DMS153 (cell line): ENCODE results near the gene ADGRG7.
A peak's percentile ranks its signal among the peaks of the same experiment; 100 is the strongest.
"Not testable (repeated sequence)": the region's sequence is repeated elsewhere in the genome, so short reads cannot be mapped to it uniquely, and the experiment has no call there.

Experiments
- DNase-seq: peaks from one replicate; lab custom pipeline; 2025; lab: John Stamatoyannopoulos, UW

The ADGRG7 gene, protein sequence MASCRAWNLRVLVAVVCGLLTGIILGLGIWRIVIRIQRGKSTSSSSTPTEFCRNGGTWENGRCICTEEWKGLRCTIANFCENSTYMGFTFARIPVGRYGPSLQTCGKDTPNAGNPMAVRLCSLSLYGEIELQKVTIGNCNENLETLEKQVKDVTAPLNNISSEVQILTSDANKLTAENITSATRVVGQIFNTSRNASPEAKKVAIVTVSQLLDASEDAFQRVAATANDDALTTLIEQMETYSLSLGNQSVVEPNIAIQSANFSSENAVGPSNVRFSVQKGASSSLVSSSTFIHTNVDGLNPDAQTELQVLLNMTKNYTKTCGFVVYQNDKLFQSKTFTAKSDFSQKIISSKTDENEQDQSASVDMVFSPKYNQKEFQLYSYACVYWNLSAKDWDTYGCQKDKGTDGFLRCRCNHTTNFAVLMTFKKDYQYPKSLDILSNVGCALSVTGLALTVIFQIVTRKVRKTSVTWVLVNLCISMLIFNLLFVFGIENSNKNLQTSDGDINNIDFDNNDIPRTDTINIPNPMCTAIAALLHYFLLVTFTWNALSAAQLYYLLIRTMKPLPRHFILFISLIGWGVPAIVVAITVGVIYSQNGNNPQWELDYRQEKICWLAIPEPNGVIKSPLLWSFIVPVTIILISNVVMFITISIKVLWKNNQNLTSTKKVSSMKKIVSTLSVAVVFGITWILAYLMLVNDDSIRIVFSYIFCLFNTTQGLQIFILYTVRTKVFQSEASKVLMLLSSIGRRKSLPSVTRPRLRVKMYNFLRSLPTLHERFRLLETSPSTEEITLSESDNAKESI

DNA sequence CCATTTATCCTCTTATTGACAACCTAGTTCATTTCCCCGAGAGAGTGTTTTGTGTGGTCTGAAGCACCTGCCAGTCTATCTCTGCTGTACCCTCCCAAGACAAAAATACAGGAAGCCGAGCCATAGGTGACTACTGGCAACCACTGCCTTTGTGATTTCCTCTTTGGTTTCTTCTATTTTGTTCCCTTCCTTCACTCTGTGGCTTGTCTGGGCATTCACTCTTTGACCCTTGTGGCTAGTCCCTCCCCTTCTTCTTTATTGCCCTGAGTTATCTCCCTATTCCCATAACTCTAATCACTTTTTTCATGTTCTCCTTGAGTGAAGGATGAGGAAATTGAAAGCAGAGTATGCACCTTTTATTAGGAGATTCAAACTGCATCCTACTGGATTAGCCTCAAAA, at the start of gene ADGRG7:
TSS of gene ADGRG7 (plus strand) at position 297 of the 400 bp plus-strand sequence. CDS start 256 bp downstream, outside the sequence.
- DNase-seq: no peak

DNA sequence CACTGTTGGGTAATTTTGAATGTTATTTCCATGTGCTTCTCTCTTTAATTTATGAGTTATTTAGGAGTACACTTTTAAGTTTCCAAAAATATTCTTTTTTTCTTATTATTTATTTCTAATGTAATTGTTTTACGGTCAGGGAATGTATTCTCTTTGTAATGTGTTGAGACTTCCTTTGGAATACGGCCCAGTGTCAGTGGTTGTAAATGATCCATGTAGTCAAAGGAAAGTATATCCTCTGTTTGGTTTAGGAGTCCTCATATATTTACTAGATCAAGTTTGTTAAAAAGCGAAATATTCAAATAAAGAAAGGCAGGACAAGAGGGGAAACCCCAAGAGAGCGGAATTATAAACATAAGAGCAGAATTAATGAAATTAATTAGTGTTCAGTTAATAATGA, 49.0 kb upstream of the ADGRG7 start:
- no peak for DNase-seq

DNA sequence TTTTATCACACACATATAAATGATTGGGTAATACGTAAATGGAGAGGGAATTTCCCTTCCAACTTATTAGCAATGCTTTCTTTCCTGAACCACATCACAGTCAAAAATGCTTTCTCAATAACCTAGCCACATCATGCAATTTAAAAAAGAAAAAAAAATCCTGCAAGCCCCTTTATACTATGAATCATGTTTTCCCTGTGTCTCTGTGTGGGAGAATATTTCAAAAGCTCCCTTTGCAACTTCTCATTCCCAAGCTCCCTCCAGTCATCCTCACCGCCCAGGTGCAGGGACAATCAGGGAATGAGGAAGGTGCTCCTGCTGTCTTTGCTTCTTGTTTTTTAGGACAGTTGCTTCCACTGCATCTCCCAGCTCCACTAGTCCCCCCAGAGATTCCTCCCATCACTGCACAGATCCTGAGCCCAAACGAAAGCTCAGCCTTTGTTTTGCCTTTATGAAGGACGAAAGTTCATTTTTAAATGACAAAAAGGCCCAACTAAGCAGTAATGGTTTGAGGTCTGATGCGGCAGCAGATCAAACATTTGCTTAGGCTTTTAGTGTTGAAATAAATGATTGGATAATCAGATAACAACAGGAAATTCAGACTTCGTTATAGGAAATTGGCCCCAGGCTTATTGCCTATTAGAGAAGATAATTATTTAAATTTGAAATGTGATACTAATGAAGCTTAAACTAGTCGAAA, 47.8 kb upstream of the ADGRG7 start:
- no peak for DNase-seq

DNA sequence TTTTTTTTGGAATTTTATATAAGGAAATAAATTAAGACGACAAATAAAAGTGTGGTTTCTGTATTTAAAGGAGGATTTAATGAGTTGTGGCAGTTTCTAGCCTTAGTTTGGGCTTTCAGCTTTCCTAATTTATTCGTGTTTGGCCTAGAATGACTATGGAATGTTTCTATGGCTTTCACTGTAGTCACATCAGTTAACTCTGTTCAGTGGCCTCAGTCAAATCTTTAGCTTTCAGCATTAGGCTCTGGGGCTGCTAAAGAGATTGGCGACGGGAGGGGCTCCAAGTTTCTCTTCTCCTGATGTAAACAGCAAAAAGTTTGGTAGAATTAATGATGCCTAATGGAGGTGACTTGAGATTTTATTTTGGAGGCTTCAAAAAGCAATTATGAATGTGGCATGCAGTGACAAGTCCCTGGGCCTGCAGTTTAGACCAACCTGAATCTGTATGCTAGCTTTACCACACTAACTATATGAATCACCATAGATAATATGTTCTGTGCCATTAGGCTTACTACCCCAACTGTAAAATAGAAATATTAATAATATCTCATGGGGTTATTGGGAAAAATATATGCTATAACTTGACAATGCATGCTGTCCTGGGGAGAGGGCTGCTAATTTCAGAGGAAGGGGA, 47.1 kb upstream of the ADGRG7 start:
- no peak for DNase-seq

DNA sequence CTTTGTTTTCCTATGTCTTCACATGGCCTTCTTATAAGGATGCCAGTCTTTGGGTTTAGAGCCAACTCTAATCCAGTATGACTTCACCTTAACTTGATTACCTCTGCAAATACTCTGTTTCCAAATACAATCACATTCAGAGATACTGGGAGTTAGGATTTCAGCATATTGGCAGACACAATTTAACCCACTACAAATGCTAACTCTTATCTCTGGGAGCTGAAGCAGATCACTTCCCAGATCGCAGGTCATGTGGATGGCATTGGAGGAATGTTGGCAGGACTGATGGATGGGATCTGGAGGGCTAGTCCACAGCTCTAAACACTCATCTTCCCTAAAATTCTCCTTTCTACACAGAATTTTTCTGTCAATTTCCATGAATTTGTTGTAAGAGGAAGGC, 46.2 kb upstream of the ADGRG7 start:
- no peak for DNase-seq

DNA sequence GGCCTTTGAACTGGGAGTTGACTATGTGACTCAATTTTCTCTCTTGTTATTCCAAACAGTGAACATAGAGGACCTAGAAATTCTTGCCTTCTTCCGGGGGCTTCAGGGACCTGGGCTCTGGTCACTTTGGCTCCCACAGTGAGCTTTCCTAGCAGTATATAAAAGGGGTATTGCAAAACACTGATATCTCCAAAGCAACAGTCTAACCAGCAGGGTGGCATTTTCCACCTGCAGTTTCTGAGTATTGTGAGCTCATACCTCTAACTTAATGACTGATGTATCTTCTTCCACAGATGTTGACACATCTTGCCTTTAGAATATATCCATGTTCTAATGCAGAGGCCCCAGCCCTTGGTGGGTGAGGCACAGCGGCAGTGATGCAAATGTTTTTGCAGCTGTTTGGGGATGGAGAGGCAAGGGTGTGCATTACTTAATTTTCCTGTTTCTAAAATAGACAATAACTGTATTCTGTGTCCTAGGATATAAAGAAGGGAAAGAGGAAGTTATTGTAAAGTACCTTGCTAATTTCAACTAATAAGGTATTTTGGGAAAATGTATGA, 45.7 kb upstream of the ADGRG7 start:
- no peak for DNase-seq

DNA sequence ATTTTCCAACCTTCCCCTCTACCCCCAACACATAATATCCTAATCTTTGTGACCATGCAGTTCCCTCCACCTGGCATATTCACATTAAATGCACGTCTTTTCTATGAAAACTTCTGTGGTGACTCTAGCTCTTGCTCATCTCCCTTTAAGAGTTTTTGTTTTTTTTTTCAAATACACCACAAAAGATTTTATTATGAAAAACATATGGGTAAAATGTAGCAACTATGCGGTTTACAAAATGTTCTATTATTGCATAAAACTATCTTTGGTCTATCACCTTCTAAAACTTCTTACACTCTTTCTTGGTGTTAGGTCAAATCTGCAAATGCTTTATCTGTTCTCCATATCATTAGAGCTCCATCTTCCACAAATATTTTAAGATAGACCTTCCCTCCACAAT, 38.6 kb upstream of the ADGRG7 start:
- no peak for DNase-seq

DNA sequence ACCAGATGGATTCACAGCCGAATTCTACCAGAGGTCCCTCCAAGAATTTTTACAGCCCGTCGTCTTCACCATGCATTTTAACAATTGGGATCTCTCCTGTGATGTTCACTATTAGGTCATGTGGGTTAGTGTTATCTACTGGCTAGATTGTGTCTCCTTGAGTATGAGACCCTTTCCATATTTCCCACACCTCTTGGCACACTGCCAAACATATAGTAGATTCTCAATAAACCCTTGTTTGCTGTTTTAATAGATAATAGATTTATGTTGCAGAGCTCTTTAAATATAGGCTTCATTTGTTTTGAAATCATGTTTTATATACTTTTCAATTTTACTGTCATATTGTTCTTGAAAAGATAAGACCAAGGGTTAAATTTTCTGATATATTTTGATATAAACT, 34.9 kb upstream of the ADGRG7 start:
- DNase-seq: no peak

DNA sequence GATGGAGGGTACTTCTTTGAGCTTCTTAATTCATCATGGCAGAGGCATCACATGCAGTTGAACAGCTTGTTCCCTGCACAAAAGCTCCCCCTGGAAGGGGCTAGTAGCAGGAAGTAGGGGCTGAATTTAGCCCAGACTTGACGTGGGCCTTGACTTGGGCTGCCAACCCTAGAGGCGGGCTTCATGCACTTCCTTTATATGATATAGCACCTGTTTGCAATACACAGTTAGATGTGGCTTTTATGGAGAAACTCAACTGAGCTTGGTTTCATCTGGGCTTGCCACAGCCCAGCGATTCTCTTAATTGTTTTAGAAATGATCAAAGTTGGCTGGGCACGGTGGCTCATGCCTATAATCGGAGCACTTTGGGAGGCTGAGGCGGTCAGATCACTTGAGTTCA, 33.7 kb upstream of the ADGRG7 start:
- DNase-seq: no peak

DNA sequence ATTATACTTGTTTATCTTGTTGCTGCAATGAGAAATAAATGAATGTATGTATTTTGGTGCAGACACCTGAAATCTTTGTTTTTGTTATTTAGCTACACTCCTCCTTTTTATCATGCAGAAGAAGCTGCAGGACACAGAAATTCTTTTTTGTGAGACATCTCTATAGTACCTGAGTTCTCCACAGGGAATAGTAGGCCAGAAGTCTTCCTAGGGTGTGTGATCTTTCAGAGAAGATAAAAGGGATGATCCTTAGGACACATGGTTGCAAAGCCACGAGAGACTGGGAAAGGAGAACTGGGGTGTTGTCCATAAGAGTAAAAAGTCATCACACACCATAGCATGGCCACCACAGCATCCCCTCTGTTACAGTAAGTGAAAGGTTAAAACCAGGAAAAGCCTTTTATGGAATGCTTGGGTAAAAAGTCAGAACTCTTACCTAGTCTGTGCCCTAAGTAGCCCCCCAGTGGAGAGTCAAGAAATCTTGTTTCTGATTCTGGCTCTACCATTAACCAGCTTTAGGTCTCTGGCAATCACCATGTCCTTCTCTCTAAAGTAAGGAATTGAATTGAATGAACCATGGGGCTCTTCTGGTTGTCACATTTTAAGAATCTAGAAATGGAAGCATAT, 31.9 kb upstream of the ADGRG7 start:
- no peak for DNase-seq

DNA sequence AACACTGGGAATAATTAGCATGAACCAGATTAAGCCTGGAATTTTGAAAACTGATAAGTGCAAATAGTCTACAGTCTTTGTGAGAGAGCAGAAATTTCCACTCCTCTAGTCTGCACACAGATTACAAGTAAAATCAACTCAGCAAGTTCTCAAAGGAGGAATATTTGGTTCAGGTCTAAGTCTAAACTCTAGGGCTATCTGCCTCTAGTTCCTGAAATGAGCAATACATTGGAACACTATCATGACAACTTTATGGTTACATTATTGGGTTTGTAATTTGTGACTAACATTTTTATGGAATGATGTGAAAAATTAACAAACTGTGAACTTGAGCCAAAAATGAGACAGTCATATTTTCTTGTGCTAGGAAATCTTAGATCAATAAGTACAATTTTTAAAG, 30.8 kb upstream of the ADGRG7 start:
- DNase-seq: no peak

DNA sequence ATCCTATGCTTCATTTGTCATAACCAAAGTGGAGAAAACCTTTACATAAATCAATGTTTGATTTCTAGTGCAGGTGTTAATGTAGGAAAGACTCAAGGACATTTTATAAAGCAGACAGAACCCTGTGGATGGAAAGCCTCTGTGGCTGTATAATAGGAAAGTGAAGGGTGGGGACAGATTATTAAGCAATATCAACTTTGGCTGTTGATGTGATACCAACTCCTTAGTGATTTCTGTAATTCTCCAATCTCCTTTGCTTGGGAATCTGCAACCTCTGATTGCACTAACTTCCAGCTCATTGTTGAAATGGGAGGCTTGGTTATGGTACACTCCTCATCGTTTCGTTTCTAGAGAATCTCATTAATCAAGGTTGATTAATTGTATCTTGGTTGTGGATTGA, 29.3 kb upstream of the ADGRG7 start:
- no peak for DNase-seq

DNA sequence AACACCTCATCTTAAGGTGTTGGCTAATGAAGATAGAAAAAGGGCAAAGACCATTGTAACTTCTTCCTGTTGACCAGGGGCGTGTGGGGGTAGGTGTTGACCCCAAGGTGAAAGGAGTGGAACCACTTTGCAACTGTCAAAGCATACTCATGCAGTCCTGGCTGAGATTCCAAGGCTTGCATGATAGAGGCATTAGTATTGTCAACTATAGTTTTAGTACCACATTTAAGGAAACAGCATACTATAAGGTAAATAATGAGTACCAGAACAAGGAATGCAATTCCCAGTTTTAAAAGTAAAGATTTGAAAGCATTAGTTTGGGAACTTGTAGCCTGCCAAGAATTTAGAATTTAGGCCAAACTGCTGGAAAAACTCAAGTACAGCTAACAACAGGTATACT, 27.8 kb upstream of the ADGRG7 start:
- DNase-seq: no peak

DNA sequence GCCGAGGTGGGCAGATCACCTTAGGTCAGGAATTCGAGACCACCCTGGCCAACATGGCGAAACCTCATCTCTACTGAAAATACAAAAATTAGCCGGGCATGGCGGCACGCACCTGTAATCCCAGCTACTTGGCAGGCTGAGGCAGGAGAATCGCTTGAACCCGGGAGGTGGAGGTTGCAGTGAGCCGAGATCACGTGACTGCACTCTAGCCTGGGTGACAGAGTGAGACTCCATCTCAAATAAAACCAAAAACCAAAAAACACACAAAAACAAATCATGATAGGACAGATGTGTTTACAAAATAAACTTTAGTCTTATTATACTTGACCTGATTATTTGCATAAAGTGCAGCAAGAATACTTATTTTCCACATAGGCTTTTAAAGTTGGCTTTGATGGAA, 27.2 kb upstream of the ADGRG7 start:
- not testable (repeated sequence) for DNase-seq

DNA sequence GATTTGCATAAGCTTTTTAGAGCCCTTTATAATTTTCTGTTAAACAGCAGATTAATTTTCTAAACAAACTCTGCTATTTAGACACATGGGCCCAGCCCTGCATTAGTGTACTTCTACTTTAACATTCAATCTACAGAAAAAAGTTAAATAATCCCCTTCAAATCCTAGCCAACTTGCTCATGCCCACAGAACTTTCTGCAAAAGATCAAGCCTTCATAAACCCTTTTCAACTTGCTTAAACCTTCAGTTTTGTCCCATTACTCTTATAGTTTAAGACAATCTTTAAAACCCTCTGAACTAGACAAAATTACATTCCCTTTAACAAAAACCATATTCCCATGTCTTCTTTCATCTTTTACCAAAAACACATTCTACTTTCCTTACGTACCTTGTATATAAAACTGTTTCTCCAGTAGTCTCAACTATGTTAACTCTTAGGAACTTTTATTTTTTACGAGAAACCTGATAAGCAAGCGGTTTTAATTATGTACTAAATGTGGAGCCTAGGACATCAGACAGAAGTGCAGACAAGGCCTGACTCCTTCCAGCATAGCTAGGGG, 25.2 kb upstream of the ADGRG7 start:
- no peak for DNase-seq

DNA sequence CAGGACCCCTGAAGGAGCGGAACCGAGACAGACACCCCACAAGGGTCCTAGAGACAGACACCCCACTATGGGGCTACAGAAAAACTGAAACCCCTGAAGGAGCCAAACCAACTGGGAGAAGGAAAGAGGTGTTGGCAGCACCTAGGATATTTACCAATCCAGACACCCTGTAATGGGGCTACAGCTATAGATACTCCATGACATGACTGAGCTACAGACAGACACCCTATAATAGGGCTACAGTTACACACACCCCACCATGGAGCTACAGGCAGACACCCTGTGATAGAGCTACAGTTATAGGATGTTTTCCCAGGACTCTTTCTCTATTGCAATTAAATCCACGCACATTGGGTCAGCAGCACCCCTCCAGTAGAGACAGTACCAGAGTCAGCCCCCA, 22.6 kb upstream of the ADGRG7 start:
- no peak for DNase-seq

DNA sequence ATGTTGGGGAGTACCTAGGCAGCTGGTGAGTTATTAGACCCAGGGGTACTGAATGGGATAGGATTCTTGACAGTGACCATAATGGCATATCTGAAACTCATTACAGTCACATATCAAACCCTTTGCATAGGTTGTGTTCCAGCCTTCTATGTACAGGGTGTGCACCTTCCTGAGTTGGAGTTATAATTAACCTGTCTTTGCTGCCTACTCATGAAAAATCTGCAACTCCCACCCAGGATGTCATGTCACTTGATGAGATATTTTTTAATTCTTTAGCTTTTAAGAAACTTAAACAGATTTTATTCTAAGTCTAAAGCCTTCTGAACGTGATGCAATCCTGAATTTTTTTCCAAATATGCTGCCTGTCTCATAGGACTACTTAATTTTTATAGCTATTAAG, 21.1 kb upstream of the ADGRG7 start:
- DNase-seq: no peak

DNA sequence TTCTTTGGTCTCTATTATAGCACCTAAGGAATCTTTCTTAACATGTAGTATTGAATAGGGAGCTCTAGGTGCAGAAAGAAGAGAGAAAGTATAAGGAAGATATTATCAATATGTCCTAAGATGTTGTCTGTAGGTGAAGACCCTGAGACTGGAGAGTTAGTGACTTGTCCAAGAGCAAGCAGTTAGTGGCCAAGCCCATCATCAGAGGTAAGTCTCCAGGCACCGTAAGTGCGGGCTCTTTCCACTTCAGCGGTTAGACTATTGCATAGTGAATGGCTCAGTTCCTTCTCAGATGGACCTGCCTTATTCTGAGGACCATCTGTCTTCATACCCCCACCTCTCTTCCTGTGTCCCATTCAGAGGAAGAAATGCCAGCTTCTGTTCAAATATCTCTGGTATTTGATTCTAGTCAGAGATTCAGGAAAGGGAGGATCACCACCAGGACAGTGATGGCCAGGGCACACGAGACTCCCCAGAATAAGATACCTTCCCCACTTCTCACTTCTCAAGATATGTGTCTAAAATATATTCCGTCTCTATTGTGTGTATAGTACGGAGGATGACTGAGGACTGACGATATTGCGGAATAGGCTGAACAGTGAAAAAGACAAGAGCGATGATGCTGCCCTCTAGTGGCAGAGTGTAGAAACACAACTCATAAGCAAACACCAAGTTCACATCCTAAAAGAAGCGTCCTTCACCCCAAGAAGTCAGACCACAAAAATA, 19.1 kb upstream of the ADGRG7 start:
- DNase-seq: peak; percentile 9

DNA sequence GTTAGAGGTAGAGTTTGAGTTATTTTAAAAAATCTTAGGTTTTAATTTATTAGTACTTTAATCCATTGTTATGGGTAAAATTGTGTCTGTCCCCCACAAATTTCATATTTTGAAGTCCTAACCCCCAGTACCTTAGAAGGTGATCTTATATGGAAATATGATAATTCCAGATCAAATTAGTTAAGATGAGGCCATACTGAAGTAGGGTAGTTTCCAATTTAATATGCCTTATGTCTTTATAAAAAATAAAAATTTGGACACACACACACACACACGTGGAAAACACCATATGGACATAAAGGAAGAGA, 18.6 kb upstream of the ADGRG7 start:
- DNase-seq: no peak

DNA sequence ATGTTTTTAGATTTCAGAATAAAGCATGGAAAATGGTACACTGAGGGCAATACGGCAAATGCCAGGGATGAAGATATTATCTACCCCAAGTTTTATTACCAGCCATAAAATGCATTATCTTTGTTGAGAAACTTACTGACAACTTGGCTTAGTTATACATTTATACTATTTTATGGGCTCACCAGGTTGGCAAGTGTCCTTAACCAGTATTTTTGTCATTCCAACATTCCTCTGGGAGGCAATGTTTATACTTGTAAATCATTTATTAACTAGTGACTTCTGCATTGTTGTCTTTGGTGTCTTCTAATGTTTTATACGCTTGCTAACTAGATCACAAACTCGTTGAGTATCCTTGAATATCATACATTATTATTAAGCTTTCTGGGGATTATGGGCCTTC, 18.0 kb upstream of the ADGRG7 start:
- no peak for DNase-seq
